ENCODE measurements around the gene AKAP17A.

AKAP17A gene

DNA sequence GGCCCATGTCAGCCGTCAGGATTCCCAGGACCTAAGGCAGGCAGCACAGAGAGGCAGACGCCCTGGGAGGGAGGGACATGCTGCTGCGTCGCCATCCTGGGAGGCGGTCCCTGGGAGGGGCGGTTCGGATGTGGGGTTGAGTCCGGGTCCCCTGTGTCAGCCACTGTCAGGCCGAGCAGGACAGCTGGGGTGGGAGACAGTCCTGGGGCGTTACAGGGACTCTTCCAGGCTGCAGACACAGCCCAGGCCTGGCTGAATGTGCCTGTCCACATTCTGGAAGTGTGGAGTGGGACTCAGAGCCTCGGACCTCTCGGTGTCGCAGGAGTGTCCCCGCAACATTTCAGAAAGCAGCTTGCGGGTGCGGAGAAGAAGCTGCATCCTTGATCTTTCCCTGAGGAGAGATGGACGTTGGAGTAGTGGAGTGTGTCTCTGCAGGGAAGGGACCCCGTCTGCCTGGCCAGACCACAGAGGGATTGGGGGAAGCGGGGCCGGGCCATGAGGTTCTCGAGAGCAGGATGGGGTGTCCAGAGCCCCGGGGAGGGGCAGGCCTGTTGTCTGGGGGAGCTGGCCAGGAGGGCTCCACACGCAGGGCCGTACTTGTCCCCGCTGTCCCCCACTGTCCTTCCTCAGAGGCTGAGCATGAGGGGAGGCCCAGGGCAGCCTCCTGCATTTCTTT is 6.1 kb downstream of the AKAP17A start:
- Histone ChIP-seq H3K36me3 (ENCODE audit: control insufficient read depth, insufficient read depth, low read length) (peaks cover 81% of the 10 kb centered on the region), H3K4me1 (ENCODE audit: control insufficient read depth, insufficient read depth, low read length) (no peaks in the 10 kb centered on the region), H3K27ac (ENCODE audit: insufficient read depth, low read depth, low read length, poor library complexity, severe bottlenecking) (no peak overlapping the region), H3K27me3 (ENCODE audit: control insufficient read depth, insufficient read depth, low read length, poor library complexity, severe bottlenecking) (no peaks in the 10 kb centered on the region), H3K4me3 (ENCODE audit: insufficient read depth, low read depth, low read length) (no peak overlapping the region), H3K9me3 (ENCODE audit: control insufficient read depth, low read length) (no peaks in the 10 kb centered on the region)
- WGBS, 2 experiments: 93 to 95% methylated on average over 25 of the region's 25 CpGs

DNA sequence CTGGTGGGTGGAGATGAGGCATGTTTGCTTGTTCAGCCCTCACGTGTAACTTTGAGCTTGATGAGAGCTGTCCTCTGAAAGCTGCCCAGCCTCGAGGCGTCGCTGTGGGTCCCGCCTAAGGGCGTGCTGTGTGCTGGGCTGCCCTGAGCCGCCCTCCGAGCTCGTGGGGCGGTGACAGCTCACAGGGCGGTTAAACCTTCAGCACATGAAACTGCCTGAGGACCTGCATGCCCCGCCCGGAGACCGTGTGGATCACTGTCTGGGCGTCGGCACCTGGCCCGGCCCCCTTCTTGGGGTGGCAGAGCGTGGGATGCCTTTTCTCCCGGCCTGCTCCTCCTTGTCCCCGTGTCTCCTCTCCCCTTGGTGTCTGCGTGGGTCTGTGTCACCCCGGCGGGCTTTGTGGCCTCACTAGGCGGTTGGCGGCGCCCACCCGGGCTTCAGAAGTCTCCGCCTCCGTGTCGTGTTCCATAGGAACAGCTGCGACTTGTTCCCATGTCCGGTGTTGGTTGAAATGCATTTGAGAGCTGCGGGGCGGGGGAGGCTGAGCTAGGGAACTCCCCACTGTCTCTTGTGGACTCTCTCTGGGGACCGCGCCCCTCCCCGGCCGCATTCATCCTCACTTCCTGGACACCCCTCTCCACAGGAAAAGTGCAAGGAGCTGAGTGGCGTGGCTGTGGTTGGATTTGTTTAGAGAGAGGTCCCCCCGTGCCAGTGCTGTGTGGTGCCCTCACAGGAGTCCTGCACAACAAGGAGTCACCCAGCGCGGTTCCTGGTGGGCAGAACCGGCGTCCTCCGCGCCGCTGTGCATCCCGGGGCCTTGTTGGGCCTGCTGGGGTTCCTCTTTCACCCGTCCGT is 6.8 kb downstream of the AKAP17A start:
- Histone ChIP-seq H3K9me3 (ENCODE audit: control insufficient read depth, low read length) (no peaks in the 10 kb centered on the region), H3K36me3 (ENCODE audit: control insufficient read depth, insufficient read depth, low read length) (peaks cover 88% of the 10 kb centered on the region)
- 94 to 95% methylated on average over 50 of the region's 50 CpGs for WGBS, 2 experiments

DNA sequence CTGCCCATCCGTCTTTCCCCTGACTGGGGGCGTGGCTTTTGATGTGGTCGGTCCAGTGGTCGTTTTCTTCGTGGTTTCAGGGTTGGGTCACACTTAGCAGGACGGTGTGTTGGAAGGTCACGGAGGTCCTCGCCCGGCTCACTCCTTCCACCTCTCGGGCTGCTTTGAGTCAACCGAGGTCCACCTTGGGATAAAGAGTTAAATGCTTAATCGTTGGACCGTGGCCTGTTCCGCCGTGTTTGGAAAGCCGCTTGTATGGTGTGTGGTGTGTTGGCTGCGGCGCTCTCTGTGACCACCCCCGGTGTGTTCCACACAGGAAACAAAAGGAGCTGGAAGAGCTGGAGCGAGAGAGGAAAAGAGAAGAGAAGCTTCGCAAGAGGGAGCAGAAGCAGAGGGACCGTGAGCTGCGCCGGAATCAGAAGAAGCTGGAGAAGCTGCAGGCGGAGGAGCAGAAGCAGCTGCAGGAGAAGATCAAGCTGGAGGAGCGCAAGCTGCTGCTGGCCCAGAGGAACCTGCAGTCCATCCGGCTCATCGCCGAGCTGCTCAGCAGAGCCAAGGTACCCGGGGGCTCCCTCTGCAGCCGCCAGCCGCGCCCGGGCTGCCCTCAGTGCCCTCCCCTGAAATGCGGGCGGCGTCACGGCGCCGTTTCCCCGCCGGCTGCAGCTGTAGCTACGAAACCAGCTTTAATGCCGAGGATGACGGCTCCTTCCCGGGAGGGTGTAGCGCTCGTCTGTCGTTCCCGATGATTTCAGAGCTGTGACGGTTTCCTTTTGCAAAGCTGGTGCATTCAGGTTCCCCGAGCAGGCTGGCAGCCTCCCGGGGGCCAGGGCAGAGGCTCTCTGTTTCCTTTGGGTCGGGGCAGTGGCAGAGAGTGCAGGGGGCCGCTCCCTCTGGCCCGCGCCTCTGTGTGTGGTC is 7.7 kb downstream of the AKAP17A start:
- no peak overlapping the region for H3K27ac ChIP-seq (ENCODE audit: insufficient read depth, low read depth, low read length, poor library complexity, severe bottlenecking)
- no peak overlapping the region for H3K4me3 ChIP-seq (ENCODE audit: insufficient read depth, low read depth, low read length)
- peaks cover 81% of the 10 kb centered on the region for H3K36me3 ChIP-seq (ENCODE audit: control insufficient read depth, insufficient read depth, low read length)
- H3K4me1 ChIP-seq (ENCODE audit: control insufficient read depth, insufficient read depth, low read length): no peaks in the 10 kb centered on the region
- no peaks in the 10 kb centered on the region for H3K27me3 ChIP-seq (ENCODE audit: control insufficient read depth, insufficient read depth, low read length, poor library complexity, severe bottlenecking)
- H3K9me3 ChIP-seq (ENCODE audit: control insufficient read depth, low read length): no peaks in the 10 kb centered on the region
- 95 to 96% methylated on average over 57 of the region's 57 CpGs for WGBS, 2 experiments

More for the DNA sequence above, 6.8 kb downstream of the AKAP17A start:
- H3K4me3 ChIP-seq (ENCODE audit: insufficient read depth, low read depth, low read length): no peak overlapping the region
- no peaks in the 10 kb centered on the region for H3K4me1 ChIP-seq (ENCODE audit: control insufficient read depth, insufficient read depth, low read length)
- H3K27ac ChIP-seq (ENCODE audit: insufficient read depth, low read depth, low read length, poor library complexity, severe bottlenecking): no peak overlapping the region
- H3K27me3 ChIP-seq (ENCODE audit: control insufficient read depth, insufficient read depth, low read length, poor library complexity, severe bottlenecking): no peaks in the 10 kb centered on the region

DNA sequence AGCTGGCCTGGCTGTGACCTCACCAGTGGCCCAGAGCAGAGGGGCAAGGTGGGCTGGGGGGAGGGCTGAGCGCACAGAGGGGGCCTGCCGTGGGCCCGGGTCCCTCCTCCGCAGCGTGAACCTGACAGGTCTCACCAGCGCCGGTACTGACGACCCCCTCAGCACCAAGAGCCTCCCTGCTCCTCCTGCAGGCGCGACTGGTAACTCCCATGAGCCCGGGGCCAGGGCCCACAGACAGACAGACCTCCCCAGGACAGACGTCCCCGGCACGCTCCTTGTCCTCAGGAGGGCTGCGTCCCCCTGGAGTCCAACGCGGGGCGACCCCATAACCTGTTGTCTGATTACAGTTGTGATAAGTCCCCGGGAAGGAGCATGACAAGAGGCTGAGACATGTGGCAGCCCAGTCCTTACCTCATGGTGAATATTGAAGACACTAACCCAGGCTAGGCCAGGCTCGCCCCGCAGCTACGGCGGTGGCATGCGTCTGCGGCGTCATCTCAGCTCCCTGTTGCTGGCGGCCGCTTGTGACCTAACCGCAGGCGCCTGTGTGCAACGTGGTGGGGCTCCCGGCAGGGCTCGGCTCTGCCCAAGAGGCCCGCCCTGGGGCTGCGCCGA is 8.5 kb downstream of the AKAP17A start:
- Histone ChIP-seq H3K27ac (ENCODE audit: insufficient read depth, low read depth, low read length, poor library complexity, severe bottlenecking) (no peak overlapping the region), H3K4me3 (ENCODE audit: insufficient read depth, low read depth, low read length) (no peak overlapping the region), H3K36me3 (ENCODE audit: control insufficient read depth, insufficient read depth, low read length) (peaks cover 74% of the 10 kb centered on the region), H3K9me3 (ENCODE audit: control insufficient read depth, low read length) (no peaks in the 10 kb centered on the region), H3K4me1 (ENCODE audit: control insufficient read depth, insufficient read depth, low read length) (no peaks in the 10 kb centered on the region), H3K27me3 (ENCODE audit: control insufficient read depth, insufficient read depth, low read length, poor library complexity, severe bottlenecking) (no peaks in the 10 kb centered on the region)
- 95 to 96% methylated on average over 36 of the region's 36 CpGs for WGBS, 2 experiments

DNA sequence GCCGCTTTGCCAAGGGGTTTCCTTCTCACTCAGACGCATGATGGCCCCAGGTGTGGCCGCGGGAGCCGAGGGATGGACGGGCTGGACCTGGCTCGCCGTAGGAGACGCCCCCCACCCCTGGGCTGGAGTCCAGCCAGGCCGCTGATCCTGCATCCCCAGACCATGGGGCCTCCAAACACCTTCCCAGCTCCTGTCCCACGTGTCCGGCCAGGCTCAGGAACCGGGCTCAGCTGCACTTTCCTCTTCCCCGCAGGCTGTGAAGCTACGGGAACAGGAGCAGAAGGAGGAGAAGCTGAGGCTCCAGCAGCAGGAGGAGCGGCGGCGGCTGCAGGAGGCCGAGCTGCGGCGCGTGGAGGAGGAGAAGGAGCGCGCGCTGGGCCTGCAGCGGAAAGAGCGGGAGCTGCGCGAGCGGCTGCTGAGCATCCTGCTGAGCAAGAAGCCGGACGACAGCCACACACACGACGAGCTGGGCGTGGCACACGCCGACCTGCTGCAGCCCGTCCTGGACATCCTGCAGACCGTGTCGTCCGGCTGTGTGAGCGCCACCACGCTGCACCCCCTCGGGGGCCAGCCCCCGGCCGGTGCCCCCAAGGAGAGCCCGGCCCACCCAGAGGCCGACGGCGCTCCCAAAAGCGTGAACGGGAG is 9.1 kb downstream of the AKAP17A start:
- WGBS, 2 experiments: 97% methylated on average over 52 of the region's 52 CpGs
- H3K4me3 ChIP-seq (ENCODE audit: insufficient read depth, low read depth, low read length): no peak overlapping the region
- no peaks in the 10 kb centered on the region for H3K9me3 ChIP-seq (ENCODE audit: control insufficient read depth, low read length)
- H3K27ac ChIP-seq (ENCODE audit: insufficient read depth, low read depth, low read length, poor library complexity, severe bottlenecking): no peak overlapping the region
- H3K36me3 ChIP-seq (ENCODE audit: control insufficient read depth, insufficient read depth, low read length): peaks cover 68% of the 10 kb centered on the region
- H3K27me3 ChIP-seq (ENCODE audit: control insufficient read depth, insufficient read depth, low read length, poor library complexity, severe bottlenecking): no peaks in the 10 kb centered on the region
- no peaks in the 10 kb centered on the region for H3K4me1 ChIP-seq (ENCODE audit: control insufficient read depth, insufficient read depth, low read length)

DNA sequence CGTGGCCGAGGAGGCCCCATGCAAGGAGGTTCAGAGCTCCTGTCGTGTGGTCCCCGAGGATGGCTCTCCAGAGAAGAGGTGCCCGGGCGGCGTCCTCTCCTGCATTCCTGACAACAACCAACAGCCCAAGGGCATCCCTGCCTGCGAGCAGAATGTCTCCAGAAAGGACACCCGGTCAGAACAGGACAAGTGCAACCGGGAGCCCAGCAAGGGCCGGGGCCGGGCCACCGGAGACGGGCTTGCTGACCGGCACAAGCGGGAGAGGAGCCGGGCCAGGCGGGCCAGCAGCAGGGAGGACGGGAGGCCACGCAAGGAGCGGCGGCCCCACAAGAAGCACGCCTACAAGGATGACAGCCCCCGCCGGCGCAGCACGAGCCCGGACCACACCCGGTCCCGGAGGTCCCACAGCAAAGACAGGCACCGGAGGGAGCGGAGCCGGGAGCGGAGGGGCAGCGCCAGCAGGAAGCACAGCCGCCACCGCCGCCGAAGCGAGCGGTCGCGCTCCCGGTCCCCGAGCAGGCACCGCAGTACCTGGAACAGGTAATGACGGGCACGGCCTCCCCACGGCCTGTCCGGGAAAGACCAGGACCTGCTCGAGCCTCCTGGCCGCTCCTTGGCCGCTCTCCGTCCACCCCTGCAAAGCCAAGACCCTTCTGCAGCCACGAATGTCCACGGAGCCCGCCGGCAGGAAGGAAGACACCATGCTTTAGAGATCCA is 9.8 kb downstream of the AKAP17A start:
- peaks cover 61% of the 10 kb centered on the region for H3K36me3 ChIP-seq (ENCODE audit: control insufficient read depth, insufficient read depth, low read length)
- H3K27ac ChIP-seq (ENCODE audit: insufficient read depth, low read depth, low read length, poor library complexity, severe bottlenecking): no peak overlapping the region
- H3K4me3 ChIP-seq (ENCODE audit: insufficient read depth, low read depth, low read length): no peak overlapping the region
- no peaks in the 10 kb centered on the region for H3K4me1 ChIP-seq (ENCODE audit: control insufficient read depth, insufficient read depth, low read length)
- 96% methylated on average over 58 of the region's 58 CpGs for WGBS, 2 experiments
- H3K9me3 ChIP-seq (ENCODE audit: control insufficient read depth, low read length): no peaks in the 10 kb centered on the region
- H3K27me3 ChIP-seq (ENCODE audit: control insufficient read depth, insufficient read depth, low read length, poor library complexity, severe bottlenecking): no peaks in the 10 kb centered on the region

DNA sequence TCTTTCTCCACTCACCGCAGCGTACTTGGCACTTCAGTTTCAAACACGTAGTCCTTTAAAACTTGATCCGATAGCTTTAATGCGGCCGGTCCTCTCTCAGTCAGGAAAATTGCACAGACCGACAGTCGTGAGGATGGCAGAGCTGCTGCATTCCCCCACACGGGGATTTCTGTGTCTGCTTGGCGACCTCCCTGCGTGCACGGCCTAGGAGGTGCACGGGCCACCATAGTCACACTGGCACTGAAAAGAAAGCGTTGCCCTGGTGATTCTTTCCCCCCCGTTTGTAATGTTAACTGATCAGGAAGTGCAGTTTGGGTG is 10.3 kb downstream of the AKAP17A start:
- Histone ChIP-seq H3K9me3 (ENCODE audit: control insufficient read depth, low read length) (no peaks in the 10 kb centered on the region), H3K36me3 (ENCODE audit: control insufficient read depth, insufficient read depth, low read length) (peaks cover 57% of the 10 kb centered on the region), H3K4me3 (ENCODE audit: insufficient read depth, low read depth, low read length) (no peak overlapping the region), H3K4me1 (ENCODE audit: control insufficient read depth, insufficient read depth, low read length) (no peaks in the 10 kb centered on the region), H3K27ac (ENCODE audit: insufficient read depth, low read depth, low read length, poor library complexity, severe bottlenecking) (no peak overlapping the region), H3K27me3 (ENCODE audit: control insufficient read depth, insufficient read depth, low read length, poor library complexity, severe bottlenecking) (no peaks in the 10 kb centered on the region)
- WGBS, 2 experiments: 93 to 94% methylated on average over 15 of the region's 15 CpGs

DNA sequence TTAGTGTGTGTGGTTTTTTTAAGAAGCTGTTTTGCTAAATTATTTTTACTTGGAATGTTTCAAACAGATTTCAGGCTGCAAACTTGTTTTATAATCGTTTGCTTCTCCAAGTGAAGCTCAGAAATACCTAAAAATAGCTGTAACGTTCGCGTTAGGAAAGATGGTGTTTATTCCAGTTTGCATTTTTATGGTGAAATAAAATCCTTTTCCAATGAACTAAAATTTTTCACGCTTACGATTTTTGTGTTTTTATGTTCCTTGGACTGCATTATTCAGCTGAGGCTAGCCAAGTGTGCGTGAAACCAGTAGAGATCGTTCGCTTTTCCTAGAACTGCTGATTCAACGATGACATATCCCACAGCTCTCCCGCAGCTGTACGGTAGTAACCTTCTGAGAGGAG is 10.9 kb downstream of the AKAP17A start:
- Histone ChIP-seq H3K36me3 (ENCODE audit: control insufficient read depth, insufficient read depth, low read length) (peaks cover 52% of the 10 kb centered on the region), H3K4me3 (ENCODE audit: insufficient read depth, low read depth, low read length) (no peak overlapping the region), H3K27me3 (ENCODE audit: control insufficient read depth, insufficient read depth, low read length, poor library complexity, severe bottlenecking) (no peaks in the 10 kb centered on the region), H3K27ac (ENCODE audit: insufficient read depth, low read depth, low read length, poor library complexity, severe bottlenecking) (no peak overlapping the region), H3K9me3 (ENCODE audit: control insufficient read depth, low read length) (no peaks in the 10 kb centered on the region), H3K4me1 (ENCODE audit: control insufficient read depth, insufficient read depth, low read length) (no peaks in the 10 kb centered on the region)
- 96 to 97% methylated on average over 12 of the region's 12 CpGs for WGBS, 2 experiments

DNA sequence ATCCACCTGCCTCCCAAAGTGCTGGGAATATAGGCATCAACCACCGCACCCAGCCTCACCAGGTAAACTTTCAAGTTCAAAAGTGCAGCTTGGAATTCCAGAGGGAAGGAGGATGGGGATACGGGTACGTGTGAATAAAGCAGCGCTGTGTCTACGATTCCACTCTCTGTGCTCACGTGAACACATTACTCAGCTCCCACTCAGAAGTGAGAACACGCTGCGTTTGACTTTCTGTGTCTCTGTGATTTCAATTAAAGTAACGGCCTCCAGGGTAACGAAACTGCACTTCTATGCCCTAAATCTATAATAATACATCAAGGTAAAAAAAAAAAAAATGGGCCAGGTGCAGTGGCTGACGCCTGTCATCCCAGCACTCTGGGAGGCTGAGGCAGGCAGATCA is 15.1 kb downstream of the AKAP17A start:
- Histone ChIP-seq H3K36me3 (ENCODE audit: control insufficient read depth, insufficient read depth, low read length) (peaks cover 17% of the 10 kb centered on the region), H3K9me3 (ENCODE audit: control insufficient read depth, low read length) (no peaks in the 10 kb centered on the region), H3K27me3 (ENCODE audit: control insufficient read depth, insufficient read depth, low read length, poor library complexity, severe bottlenecking) (no peaks in the 10 kb centered on the region), H3K4me3 (ENCODE audit: insufficient read depth, low read depth, low read length) (no peak overlapping the region), H3K27ac (ENCODE audit: insufficient read depth, low read depth, low read length, poor library complexity, severe bottlenecking) (no peak overlapping the region), H3K4me1 (ENCODE audit: control insufficient read depth, insufficient read depth, low read length) (no peaks in the 10 kb centered on the region)
- whole genome bisulfite sequencing, 2 experiments: 94 to 95% methylated on average over 11 of the region's 11 CpGs

Data from ectodermal cell (in vitro differentiated cells).